Retinal pigment epithelial cell (primary cell): ENCODE data around the gene KIAA1586.
"Not testable (repeated sequence)": the region's sequence is repeated elsewhere in the genome, so short reads cannot be mapped to it uniquely, and the experiment has no call there.

ENCODE experiments used
- DNase-seq: peaks from one replicate; pipeline ENCODE4 v3.0.0-alpha.2; 2010; ENCODE audit warnings: low read depth
- H3K4me3 ChIP-seq: 2 replicates; pipeline ENCODE4 v1.5.1; 2011; ENCODE audit warnings: mild to moderate bottlenecking, low read length, control low read depth, moderate library complexity
- CTCF ChIP-seq: conservative IDR thresholded peaks from 2 replicates; pipeline ENCODE4 v1.5.1; 2011; ENCODE audit warnings: low read depth, low read length, control low read depth, inconsistent platforms

Gene KIAA1586

GRCh38 chr6:57027301-57027700 is 19.2 kb upstream of the KIAA1586 start:
- no peak for DNase-seq
- no peak for TF ChIP-seq CTCF
- no peak overlapping the region for H3K4me3 ChIP-seq

GRCh38 chr6:57029213-57029612 is 17.3 kb upstream of the KIAA1586 start:
- no peak for TF ChIP-seq CTCF
- no peak for DNase-seq
- H3K4me3 ChIP-seq, result no peak overlapping the region

- TF ChIP-seq CTCF, result no peak
- H3K4me3 ChIP-seq, result no peak overlapping the region
- no peak for DNase-seq
Observed at GRCh38 chr6:57033228-57033627, 13.3 kb upstream of the KIAA1586 start.

GRCh38 chr6:57035549-57035948 is 10.9 kb upstream of the KIAA1586 start:
- no peak for TF ChIP-seq CTCF
- H3K4me3 ChIP-seq, result no peak overlapping the region
- DNase-seq, result no peak

GRCh38 chr6:57038906-57039305 is 7.6 kb upstream of the KIAA1586 start:
- no peak for TF ChIP-seq CTCF
- no peak for DNase-seq
- H3K4me3 ChIP-seq, result no peak overlapping the region

GRCh38 chr6:57040011-57040410 is 6.5 kb upstream of the KIAA1586 start:
- no peak overlapping the region for H3K4me3 ChIP-seq
- TF ChIP-seq CTCF, result peak; percentile 46
- no peak for DNase-seq

- not testable (repeated sequence) for H3K4me3 ChIP-seq, DNase-seq
Observed at GRCh38 chr6:57044061-57044460, 2.4 kb upstream of the KIAA1586 start.

GRCh38 chr6:57044568-57044967 is 1.9 kb upstream of the KIAA1586 start:
- DNase-seq, result no peak
- TF ChIP-seq CTCF, result no peak
- H3K4me3 ChIP-seq, result no peak overlapping the region

GRCh38 chr6:57047257-57047585 is 728 bp downstream of the KIAA1586 start:
- not testable (repeated sequence) for H3K4me3 ChIP-seq, DNase-seq

- not testable (repeated sequence) for H3K4me3 ChIP-seq, DNase-seq
Observed at GRCh38 chr6:57047859-57048258, 1.4 kb downstream of the KIAA1586 start.
